ENCODE results near the gene COL8A1. TPM values are rescaled to one million over a fixed set of nuclear protein-coding genes. Genes with fewer than 3 reads are reported as not detected.

COL8A1 gene
- total RNA-seq, 1 experiment from 2014 or later: 0.13 TPM

GRCh38 chr3:99721633-99722007 is 83.2 kb downstream of the COL8A1 start:
- BruUV-seq (replicated peaks): no TSS peak
- DNase-seq (ENCODE audit: low read depth, low spot score): no peak
- ATAC-seq: no peak
- no peaks in the 10 kb centered on the region for H3K4me1 ChIP-seq (ENCODE audit: control insufficient read depth, insufficient read depth, low read length)
- ChIA-PET CTCF (no interaction called here), POLR2A (no interaction called here)
- H3K36me3 ChIP-seq (ENCODE audit: control insufficient read depth, insufficient read depth, low read length): no peaks in the 10 kb centered on the region
- no peak overlapping the region for H3K4me3 ChIP-seq (ENCODE audit: low read depth in 2 of 2, low read length in 2 of 2)
- no peaks in the 10 kb centered on the region; the same call in none of the 2 replicates for H3K27me3 ChIP-seq (ENCODE audit: control insufficient read depth, insufficient read depth, low read length)
- TF ChIP-seq POLR2AphosphoS5 (IDR thresholded peaks at IDR 0.05; ENCODE audit: low read depth, low read length) (no peak), SIN3A (IDR thresholded peaks at IDR 0.05; ENCODE audit: borderline replicate concordance, insufficient read depth, low read depth, low read length) (no peak), TCF7L2 (IDR thresholded peaks at IDR 0.05; ENCODE audit: low read depth, low read length) (no peak), CTCF (IDR thresholded peaks at IDR 0.05) (no peak)
- TF ChIP-seq, protein P1, sequence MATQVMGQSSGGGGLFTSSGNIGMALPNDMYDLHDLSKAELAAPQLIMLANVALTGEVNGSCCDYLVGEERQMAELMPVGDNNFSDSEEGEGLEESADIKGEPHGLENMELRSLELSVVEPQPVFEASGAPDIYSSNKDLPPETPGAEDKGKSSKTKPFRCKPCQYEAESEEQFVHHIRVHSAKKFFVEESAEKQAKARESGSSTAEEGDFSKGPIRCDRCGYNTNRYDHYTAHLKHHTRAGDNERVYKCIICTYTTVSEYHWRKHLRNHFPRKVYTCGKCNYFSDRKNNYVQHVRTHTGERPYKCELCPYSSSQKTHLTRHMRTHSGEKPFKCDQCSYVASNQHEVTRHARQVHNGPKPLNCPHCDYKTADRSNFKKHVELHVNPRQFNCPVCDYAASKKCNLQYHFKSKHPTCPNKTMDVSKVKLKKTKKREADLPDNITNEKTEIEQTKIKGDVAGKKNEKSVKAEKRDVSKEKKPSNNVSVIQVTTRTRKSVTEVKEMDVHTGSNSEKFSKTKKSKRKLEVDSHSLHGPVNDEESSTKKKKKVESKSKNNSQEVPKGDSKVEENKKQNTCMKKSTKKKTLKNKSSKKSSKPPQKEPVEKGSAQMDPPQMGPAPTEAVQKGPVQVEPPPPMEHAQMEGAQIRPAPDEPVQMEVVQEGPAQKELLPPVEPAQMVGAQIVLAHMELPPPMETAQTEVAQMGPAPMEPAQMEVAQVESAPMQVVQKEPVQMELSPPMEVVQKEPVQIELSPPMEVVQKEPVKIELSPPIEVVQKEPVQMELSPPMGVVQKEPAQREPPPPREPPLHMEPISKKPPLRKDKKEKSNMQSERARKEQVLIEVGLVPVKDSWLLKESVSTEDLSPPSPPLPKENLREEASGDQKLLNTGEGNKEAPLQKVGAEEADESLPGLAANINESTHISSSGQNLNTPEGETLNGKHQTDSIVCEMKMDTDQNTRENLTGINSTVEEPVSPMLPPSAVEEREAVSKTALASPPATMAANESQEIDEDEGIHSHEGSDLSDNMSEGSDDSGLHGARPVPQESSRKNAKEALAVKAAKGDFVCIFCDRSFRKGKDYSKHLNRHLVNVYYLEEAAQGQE (IDR thresholded peaks at IDR 0.05; ENCODE audit: insufficient read depth in 1 of 2, low read depth in 2 of 2, low read length in 1 of 2): no peak
- intact Hi-C loops (cut with micrococcal nuclease; ENCODE audit: unreplicated experiment) (no loop called here), in situ Hi-C loops (cut with HindIII; ENCODE audit: low pct_unique_long_range_greater_than_20kb, low sequenced_read_pairs) (no loop called here)
- no peak overlapping the region for H3K27ac ChIP-seq (ENCODE audit: low read length)
- H3K9me3 ChIP-seq (ENCODE audit: control insufficient read depth, insufficient read depth, low read depth, low read length): no peaks in the 10 kb centered on the region

GRCh38 chr3:99724276-99724675 is 85.9 kb downstream of the COL8A1 start:
- no TSS peak for BruUV-seq (replicated peaks)
- H3K27me3 ChIP-seq (ENCODE audit: control insufficient read depth, insufficient read depth, low read length): no peaks in the 10 kb centered on the region; the same call in none of the 2 replicates
- ATAC-seq (no peak), DNase-seq (ENCODE audit: low read depth, low spot score) (no peak)
- no peaks in the 10 kb centered on the region for H3K4me1 ChIP-seq (ENCODE audit: control insufficient read depth, insufficient read depth, low read length)
- H3K4me3 ChIP-seq (ENCODE audit: low read depth in 2 of 2, low read length in 2 of 2): no peak overlapping the region
- H3K36me3 ChIP-seq (ENCODE audit: control insufficient read depth, insufficient read depth, low read length): no peaks in the 10 kb centered on the region
- POLR2A ChIA-PET: no interaction called here
- H3K9me3 ChIP-seq (ENCODE audit: control insufficient read depth, insufficient read depth, low read depth, low read length): no peaks in the 10 kb centered on the region
- TF ChIP-seq CTCF (IDR thresholded peaks at IDR 0.05): no peak
- TF ChIP-seq SIN3A (IDR thresholded peaks at IDR 0.05; ENCODE audit: borderline replicate concordance, insufficient read depth, low read depth, low read length): no peak
- TF ChIP-seq, protein P1 (IDR thresholded peaks at IDR 0.05; ENCODE audit: insufficient read depth in 1 of 2, low read depth in 2 of 2, low read length in 1 of 2): no peak
- no peak for TF ChIP-seq POLR2AphosphoS5 (IDR thresholded peaks at IDR 0.05; ENCODE audit: low read depth, low read length)
- TF ChIP-seq TCF7L2 (IDR thresholded peaks at IDR 0.05; ENCODE audit: low read depth, low read length): no peak
- intact Hi-C loops (cut with micrococcal nuclease; ENCODE audit: unreplicated experiment) (no loop called here), in situ Hi-C loops (cut with HindIII; ENCODE audit: low pct_unique_long_range_greater_than_20kb, low sequenced_read_pairs) (no loop called here)
- CTCF ChIA-PET: no interaction called here
- no peak overlapping the region for H3K27ac ChIP-seq (ENCODE audit: low read length)

All from Panc1 (cell line).